Kidney capillary endothelial cell (primary cell): ENCODE measurements around the gene PLAAT3.
"Not testable (repeated sequence)": the region's sequence is repeated elsewhere in the genome, so short reads cannot be mapped to it uniquely, and the experiment has no call there.

Source experiments
- DNase-seq: peaks from one replicate; pipeline ENCODE4 v3.0.0-alpha.2; 2018; ENCODE audit warnings: low spot score

The PLAAT3 gene

DNA sequence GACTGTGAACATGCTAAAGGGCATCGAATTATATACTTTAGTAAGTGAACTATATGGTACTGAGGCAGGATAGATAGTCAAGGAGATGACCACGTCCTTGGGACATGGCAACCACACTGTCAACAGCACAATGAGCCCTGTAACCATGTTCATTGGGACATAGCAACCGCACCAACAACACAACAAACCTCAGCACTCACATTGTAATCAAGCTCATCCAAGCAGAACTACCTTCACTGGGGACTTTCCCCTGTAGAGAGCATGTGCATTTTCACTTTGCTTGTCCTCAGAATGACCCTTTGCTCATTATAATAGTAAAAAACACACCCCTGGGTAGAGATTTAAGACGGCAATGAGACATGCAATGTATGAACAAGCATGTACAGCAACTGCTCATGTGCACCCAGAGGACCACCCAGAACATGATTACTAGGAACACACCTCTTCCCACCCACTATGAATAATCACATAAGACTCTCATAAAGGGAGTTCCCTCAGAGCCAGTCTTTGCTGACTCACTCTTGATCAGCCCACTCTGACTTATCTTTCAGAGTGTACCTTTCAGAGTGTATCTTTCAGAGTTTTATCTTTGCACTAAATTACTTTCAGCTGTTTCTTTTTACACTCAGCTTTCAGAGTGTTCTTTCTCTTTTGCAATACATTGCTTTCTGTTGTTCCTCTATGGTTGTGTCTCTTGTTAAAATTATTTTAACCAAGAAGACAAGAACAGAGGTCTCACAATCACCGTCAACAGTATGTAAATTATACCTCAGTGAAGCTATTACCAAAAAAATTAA lies 47.0 kb downstream of the PLAAT3 start:
- peak; percentile 17 for DNase-seq

DNA sequence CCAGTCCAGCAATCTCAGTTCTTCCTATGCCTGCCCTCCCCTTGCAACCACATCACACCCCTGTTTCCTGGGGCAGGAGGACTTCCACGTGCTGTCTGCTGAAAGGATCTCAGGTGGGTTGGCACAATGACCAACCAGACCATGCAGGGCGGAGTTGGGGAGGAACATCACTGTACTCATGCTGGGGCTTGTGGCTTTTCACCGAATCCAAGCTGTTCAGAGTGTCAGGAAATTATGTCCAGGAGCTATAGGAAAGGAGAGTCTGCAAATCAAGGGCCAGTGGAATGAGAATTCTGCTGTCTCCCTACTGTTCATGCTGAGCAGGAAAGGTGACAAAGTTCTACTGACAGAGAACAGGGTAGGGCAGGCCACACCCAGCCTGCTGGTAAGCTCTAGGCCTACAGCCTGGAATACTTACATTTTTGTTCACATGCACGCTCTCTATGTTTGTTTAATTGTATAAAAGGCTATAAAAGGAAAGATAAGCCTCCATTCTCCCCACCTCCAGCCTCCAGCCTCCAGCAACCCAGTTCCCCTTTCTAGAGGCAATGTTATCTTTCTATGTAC lies 49.4 kb downstream of the PLAAT3 start:
- DNase-seq = no peak

- no peak for DNase-seq
Observed at GRCh38 chr11:63564056-63564774, 50.0 kb downstream of the PLAAT3 start.

DNA sequence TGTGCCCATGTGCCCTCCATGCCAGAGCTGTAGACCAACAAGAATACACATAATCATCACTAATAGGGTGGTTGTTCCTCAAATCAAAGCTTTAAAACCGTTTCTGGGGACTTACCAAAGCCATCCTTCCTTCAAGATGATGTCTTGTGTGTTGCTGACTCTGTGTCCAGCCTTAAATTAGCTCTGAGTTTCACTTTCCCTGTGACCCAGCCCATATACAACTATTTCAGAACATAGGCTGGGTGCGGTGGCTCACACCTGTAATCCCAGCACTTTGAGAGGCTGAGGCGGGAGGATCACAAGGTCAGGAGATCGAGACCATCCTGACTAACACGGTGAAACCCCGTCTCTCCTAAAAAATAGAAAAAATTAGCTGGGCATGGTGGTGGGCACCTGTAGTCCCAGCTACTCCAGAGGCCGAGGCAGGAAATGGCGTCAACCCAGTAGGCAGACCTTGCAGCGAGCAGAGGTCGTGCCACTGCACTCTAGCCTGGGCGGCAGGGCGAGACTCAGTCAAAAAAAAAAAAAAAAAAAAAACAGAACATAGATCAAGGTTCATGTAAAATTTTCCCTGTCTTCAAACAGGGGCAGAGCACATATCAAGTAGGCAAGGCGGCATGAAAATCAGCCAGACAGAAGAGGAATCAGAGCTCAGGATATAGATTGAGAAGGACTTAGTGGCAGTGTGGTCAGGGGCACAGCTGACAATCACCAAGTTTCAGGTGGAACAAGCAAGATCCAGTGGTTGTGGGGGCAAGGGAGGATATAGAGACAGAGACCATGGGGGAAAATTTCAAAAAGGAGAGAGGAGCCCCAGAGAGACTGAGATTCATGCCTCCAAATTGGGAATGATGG lies 50.8 kb downstream of the PLAAT3 start, which contains the start of gene PLAAT2:
TSS of gene PLAAT2 (minus strand) at position 179 of the 855 bp plus-strand sequence. CDS start at position 124, 55 bp downstream.
- DNase-seq = no peak

DNA sequence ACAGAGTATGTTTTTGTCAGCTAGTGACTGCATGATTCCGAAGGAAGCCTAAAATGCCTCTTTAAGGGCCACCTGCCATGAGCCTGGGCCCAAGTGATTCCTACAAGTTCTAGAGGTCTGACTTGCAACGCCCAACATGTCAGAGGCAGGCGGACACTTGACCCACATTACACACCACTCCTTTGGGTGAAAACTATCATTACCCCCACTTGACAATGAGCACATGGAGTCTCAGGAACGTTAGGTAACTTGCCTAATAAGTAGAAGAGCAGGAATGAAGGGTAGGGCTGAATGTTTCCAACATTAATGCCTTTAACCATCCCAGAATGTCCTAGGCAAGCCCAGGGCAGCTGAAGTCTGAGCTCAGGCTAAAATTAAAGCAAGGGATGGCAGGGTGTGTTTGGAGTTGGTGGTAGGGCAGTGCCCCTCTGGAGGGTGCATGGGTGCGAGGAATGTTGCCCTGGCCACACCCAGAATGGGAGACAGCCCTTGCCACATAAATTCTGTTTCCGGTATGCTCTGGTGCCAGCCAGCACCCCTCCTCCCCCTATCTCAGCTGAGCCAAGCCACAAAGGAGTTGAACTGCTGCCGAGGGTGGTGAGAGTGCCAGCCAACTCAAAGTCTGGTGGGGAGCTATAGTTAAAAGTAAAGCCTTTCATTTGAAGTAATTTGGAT lies 53.6 kb downstream of the PLAAT3 start:
- no peak for DNase-seq

GRCh38 chr11:63558459-63559157 lies 55.6 kb downstream of the PLAAT3 start:
- no peak for DNase-seq

DNA sequence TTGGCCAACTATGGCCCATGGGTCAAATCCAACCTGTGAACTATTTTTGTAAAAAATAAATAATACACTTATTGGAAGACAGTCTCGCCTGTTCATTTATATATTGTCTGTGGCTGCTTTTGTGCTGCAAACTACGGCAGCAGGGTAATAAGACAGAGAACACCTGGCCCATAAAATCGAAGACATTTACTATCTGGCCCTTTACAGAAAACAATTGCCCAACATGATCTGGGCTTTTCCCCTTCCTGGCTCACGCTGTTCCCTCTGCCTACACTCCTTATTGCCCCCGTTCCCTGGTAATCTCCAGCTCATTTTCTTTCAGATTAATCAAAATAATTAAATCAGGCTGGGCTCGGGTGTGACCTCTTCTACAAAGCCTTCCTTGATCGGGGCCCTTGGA lies 56.7 kb downstream of the PLAAT3 start:
- no peak for DNase-seq

GRCh38 chr11:63556404-63557013 lies 57.7 kb downstream of the PLAAT3 start:
- DNase-seq = no peak

GRCh38 chr11:63554877-63555223 lies 59.4 kb downstream of the PLAAT3 start:
- no peak for DNase-seq

- no peak for DNase-seq
Observed at GRCh38 chr11:63553759-63554158, 60.5 kb downstream of the PLAAT3 start.

DNA sequence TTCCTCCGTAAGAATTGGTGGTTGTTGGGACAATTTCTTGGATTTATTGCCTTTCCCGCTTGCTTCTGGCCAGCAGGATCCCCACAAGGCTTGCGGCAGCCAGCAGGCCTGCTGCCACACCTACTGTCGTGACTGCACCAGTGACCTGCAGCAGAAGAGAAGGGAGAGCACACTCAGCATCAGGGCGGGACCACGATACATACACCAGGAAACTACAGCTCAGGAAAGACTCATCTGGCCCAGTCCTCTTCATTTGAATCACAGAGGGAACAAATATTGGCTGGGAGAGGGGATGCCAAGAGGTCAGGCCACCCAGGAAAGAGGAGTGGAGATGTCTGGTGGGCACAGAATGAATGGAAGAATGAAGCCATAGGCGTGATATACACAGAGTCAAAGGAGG lies 61.3 kb downstream of the PLAAT3 start:
- no peak for DNase-seq

GRCh38 chr11:63551889-63552266 lies 62.4 kb downstream of the PLAAT3 start:
- DNase-seq = no peak

GRCh38 chr11:63551091-63551888 lies 62.9 kb downstream of the PLAAT3 start:
- no peak for DNase-seq

- DNase-seq = not testable (repeated sequence)
Observed at GRCh38 chr11:63550156-63550700, 64.0 kb downstream of the PLAAT3 start.

DNA sequence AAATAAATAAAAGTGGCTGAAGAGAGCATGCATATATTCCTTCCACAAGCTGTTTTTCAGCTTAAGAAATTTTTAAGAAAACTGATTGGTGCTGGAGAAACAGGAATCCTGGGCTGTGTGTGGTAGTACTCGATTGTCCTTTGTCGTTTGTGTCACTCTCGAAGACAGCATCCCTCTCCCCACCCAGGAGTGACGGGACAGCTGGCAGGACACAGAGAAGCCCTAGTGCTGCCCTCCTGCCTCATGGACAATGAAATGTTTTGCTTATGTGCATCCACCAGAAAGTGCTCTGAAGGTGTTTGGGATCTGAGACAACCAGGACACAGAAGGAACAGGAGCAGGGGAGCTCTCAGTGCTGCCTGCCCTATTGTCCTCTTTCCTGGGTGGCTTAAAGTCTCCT lies 64.8 kb downstream of the PLAAT3 start:
- no peak for DNase-seq

DNA sequence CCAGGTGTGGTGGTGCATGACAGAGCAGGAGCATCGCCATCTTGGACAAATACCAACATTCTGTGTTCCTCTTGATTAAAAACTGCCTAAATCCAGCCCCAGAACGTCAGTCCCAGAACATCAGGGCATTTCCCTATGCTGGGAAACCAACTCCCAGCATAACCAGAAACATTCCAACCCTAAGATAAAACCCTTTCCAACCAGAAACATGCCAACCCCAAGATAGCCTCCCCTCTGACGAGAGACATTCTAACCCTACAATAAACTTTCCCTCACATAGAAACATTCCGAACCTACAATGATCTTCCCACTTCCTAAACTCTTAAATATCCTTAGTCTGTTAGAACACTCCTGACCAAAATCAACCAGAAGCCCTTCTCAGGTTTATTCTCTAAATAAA lies 66.1 kb downstream of the PLAAT3 start:
- DNase-seq = no peak

DNA sequence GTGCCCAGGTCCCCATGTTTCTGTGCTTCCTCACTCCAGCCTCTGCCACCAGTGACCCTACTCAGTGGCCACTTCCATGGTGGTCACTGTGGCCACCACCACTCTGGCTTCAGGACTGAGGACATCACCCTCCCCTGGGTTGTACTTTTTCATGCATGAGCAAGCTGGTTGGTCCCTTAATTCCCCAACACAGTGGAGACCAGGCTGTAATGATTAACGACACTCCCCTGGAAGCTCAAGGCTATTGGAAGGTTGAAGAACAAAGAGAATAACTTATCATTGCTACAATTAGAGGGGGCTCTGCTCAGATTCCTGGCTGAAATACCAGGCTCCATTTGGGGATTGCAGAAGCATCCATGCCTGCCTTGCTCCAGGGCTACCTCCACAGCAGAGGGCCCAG lies 67.2 kb downstream of the PLAAT3 start:
- no peak for DNase-seq

GRCh38 chr11:63543711-63544110 lies 70.5 kb downstream of the PLAAT3 start:
- no peak for DNase-seq

- not testable (repeated sequence) for DNase-seq
Observed at GRCh38 chr11:63542506-63542905, 71.7 kb downstream of the PLAAT3 start.
